Pancreas (tissue), 10 donors: Measurements from ENCODE around the gene KRTAP10-9. TPM values are rescaled to one million over a fixed set of nuclear protein-coding genes. Genes with fewer than 3 reads are reported as not detected.

Experiments used
- ATAC-seq, 4 donors: fragments of 200-7000 bp; cut with Tn5 transposase; one replicate each; pipeline versions ENCODE4 v1.8.0 to v1.9.1; 2020; ENCODE audit warnings: mild to moderate bottlenecking in 4 of 4, moderate library complexity in 4 of 4
- DNase-seq, 6 donors: peaks; one replicate each; pipeline ENCODE4 v3.0.0-alpha.2; 2020
- FAIRE-seq: peaks from 2 replicates; lab custom pipeline; 2012; peaks lifted over from hg19 to GRCh38; lab: Jason Lieb, UNC
- H3K27ac ChIP-seq, 4 donors: fragments of 200-600 bp; sonication (generic); 1 replicate in 3 of 4; 2 replicates in 1 of 4; pipeline versions ENCODE4 v1.5.0 to v1.8.0; 2020
- H3K27me3 ChIP-seq, 4 donors: fragments of 200-600 bp; one replicate each; pipeline ENCODE4 v1.8.0; 2021
- H3K36me3 ChIP-seq, 3 donors: fragments of 200-600 bp; sonication (generic) in 1 of 3; one replicate each; pipeline versions ENCODE4 v1.5.0 to v1.8.0; 2020 to 2021
- H3K4me1 ChIP-seq, 3 donors: fragments of 200-600 bp; one replicate each; pipeline ENCODE4 v1.8.0; 2021
- H3K4me3 ChIP-seq, 4 donors: fragments of 200-600 bp; sonication (generic) in 2 of 4; one replicate each; pipeline versions ENCODE4 v1.5.0 to v1.8.0; 2020 to 2021
- H3K9me3 ChIP-seq, 4 donors: fragments of 200-600 bp; one replicate each; pipeline ENCODE4 v1.8.0; 2021
- WGBS, 2 donors: extraction: QIAGEN DNeasy Blood & Tissue Kit; methylation state at CpG; one replicate each; pipeline ENCODE4 v1.1.7; 2013; 5-methylcytosine and 5-hydroxymethylcytosine counted together
- intact Hi-C, 3 donors: fragments of 100-400 bp; cut with DNase I; formaldehyde crosslinking; loops; one replicate each; pipeline versions ENCODE4 v1.11.1 to v1.14.2; 2022
- polyA plus RNA-seq, 2 donors: library from polyadenylated mRNA; stranded (reverse); fragments of 200-250 nt; gene quantifications; one replicate each; pipeline ENCODE4 v1.2.3, GENCODE V29; 2013
- total RNA-seq, 6 donors: library from RNA; stranded (reverse); fragmentation: NEBNext Ultra II Directional in 4 of 6; extraction: Animal tissue kit (Norgen Biotek cat#: 25700) in 4 of 6; gene quantifications; one replicate each; pipeline versions ENCODE4 v1.2.1 to v1.2.4, GENCODE V29; 2021 to 2023
- TF ChIP-seq, protein P1 (sequence below), 4 donors: fragments of 200-600 bp; sonication (generic) in 3 of 4; IDR thresholded peaks; one replicate each; pipeline versions ENCODE4 v1.5.0 to v1.8.0; 2021; ENCODE audit warnings: antibody characterized with exemption in 4 of 4
- donor health status: healthy with polysubstance abuse.
- donor health status: DM: no; HTN: no; CAD: no; lungs with moderate emphysema.
- donor health status: DM: no; HTN: no; CAD: no.
- donor health status: control.
- donor health status: control.
- donor health status: Bipolar disorder and iron deficiency.
- donor health status: DM: yes; HTN: yes; CAD: no.
- donor health status: DM: no; HTN: no; CAD: no.
- donor health status: DM: no; HTN: no; CAD: no.
- donor health status: DM: yes; HTN: yes; CAD: no.

Gene KRTAP10-9
- total and polyA plus RNA-seq, 8 donors, result not detected

DNA sequence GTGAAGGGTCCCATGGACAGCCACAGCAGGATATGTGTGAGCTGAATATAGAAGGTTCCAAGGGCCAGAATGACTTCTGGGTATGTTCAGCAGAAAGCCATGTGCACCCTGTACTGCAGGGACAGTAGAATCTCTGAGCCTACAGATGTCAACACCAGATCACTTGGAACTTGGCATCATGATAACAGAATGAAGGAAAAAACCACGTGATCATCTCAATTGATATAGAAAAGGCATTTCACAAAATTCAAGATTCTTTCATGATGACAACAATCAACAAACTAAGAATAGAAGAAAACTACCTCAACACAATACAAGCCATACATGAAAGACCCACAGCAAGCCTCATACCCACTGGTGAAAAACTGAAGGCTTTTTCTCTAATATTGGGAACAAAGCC lies 40.7 kb downstream of the KRTAP10-9 start:
- H3K4me1 ChIP-seq, result no peaks in the 10 kb centered on the region
- H3K36me3 ChIP-seq, result no peaks in the 10 kb centered on the region
- TF ChIP-seq, protein P1, sequence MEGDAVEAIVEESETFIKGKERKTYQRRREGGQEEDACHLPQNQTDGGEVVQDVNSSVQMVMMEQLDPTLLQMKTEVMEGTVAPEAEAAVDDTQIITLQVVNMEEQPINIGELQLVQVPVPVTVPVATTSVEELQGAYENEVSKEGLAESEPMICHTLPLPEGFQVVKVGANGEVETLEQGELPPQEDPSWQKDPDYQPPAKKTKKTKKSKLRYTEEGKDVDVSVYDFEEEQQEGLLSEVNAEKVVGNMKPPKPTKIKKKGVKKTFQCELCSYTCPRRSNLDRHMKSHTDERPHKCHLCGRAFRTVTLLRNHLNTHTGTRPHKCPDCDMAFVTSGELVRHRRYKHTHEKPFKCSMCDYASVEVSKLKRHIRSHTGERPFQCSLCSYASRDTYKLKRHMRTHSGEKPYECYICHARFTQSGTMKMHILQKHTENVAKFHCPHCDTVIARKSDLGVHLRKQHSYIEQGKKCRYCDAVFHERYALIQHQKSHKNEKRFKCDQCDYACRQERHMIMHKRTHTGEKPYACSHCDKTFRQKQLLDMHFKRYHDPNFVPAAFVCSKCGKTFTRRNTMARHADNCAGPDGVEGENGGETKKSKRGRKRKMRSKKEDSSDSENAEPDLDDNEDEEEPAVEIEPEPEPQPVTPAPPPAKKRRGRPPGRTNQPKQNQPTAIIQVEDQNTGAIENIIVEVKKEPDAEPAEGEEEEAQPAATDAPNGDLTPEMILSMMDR (IDR thresholded peaks at IDR 0.05), result no peak
- intact Hi-C loops, result no loop called here
- H3K9me3 ChIP-seq, result no peaks in the 10 kb centered on the region
- FAIRE-seq (no peak), ATAC-seq (no peak), DNase-seq (no peak)
- H3K4me3 ChIP-seq, result no peak overlapping the region
- no peak overlapping the region for H3K27ac ChIP-seq
- WGBS, 2 donors, result 47 to 55% methylated on average over 1 of the region's 1 CpG
- peaks cover 0 to 6% (median 0%) of the 10 kb centered on the region in 4 donors for H3K27me3 ChIP-seq

DNA sequence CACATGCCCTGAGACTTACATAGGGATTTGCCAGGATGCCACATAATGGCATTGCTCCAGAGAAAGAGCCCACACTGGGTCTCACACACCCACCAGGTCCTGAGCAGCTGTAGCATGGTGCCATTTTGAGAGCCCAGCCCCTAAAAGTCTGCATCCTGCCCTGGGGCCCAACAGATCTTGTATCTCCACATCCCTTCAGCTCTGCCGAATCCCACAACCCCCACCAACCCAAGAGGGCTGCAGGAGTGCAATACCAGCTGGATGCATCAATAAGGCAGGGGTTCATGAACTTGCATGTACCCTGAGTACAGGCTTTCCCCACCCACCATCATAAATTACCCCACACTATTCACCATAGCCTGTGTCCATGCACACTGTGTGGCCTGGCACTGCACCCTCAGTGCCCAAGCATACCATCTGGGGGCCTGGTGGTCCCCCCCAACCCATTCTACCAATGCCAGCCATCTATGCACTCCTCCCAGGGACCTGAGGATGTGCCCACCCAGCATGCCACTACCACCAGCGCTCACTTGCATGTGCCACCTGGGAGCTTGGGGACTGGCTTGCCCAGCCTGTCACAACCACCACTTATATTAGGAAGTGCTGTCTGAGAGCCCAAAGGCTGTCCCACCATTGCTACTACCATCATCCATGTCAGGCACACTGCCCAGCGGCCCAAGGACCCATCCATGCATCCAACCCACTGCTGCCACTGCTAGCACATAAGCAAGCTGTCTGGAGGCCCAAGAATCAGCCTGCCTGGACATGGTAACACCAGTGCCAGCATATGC lies 43.9 kb downstream of the KRTAP10-9 start:
- intact Hi-C loops, result no loop called here
- H3K9me3 ChIP-seq, result no peaks in the 10 kb centered on the region
- DNase-seq (no peak), ATAC-seq (no peak), FAIRE-seq (no peak)
- 54 to 61% methylated on average over 3 of the region's 3 CpGs for WGBS, 2 donors
- TF ChIP-seq, protein P1 (IDR thresholded peaks at IDR 0.05), result no peak
- H3K27ac ChIP-seq, result no peak overlapping the region
- peaks cover 0 to 6% (median 0%) of the 10 kb centered on the region in 4 donors for H3K27me3 ChIP-seq
- H3K4me1 ChIP-seq, result no peaks in the 10 kb centered on the region
- H3K36me3 ChIP-seq, result no peaks in the 10 kb centered on the region
- H3K4me3 ChIP-seq, result no peak overlapping the region

DNA sequence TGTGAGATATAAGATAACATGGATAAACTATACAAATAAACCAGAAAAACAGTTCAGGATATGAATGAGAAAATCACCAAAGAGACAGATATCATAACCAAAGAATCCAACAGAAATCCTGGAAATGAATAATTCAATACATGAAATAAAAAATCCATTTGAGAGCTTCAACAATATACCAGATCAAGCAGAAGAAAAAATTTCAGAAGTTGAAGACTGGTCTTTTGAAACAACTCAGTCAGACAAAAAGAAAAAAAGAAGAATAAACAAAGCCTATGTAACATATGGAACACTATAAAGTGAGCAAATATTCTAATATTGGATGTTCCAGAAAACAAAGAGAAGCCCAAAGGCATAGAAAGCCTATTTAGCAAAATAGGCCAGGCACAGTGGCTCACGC lies 45.0 kb downstream of the KRTAP10-9 start:
- no peaks in the 10 kb centered on the region for H3K4me1 ChIP-seq
- H3K27ac ChIP-seq, result no peak overlapping the region
- TF ChIP-seq, protein P1 (IDR thresholded peaks at IDR 0.05), result no peak
- H3K27me3 ChIP-seq, result peaks cover 0 to 6% (median 0%) of the 10 kb centered on the region in 4 donors
- H3K9me3 ChIP-seq, result no peaks in the 10 kb centered on the region
- H3K4me3 ChIP-seq, result no peak overlapping the region
- intact Hi-C loops, result no loop called here
- no peaks in the 10 kb centered on the region for H3K36me3 ChIP-seq
- no peak for FAIRE-seq
- no peak for DNase-seq
- no peak for ATAC-seq
- WGBS, 2 donors, result 90 to 93% methylated on average over 1 of the region's 1 CpG

DNA sequence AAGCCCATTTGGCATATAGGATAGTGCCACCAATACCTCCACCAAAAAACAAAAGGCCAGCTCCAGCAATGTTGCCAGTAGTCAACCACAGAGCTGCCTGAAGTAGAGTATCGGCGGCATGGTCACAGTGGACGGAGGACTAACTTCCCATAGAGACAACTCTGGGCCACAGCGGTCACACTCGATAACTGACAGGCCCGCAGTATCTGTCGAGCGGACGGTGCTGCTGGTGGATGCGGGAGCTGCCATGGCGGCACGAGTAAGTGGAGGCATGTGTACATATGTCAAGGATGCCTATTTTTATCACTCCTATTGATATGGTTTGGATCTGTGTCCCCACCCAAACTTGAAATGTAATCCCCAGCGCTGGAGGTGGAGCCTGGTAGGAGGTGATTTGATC lies 51.0 kb downstream of the KRTAP10-9 start:
- FAIRE-seq, result no peak
- TF ChIP-seq, protein P1 (IDR thresholded peaks at IDR 0.05), result no peak
- no peaks in the 10 kb centered on the region for H3K9me3 ChIP-seq
- no peak for ATAC-seq
- intact Hi-C loops, result no loop called here
- H3K36me3 ChIP-seq, result no peaks in the 10 kb centered on the region
- 81 to 86% methylated on average over 13 of the region's 13 CpGs for WGBS, 2 donors
- DNase-seq, result no peak
- H3K4me1 ChIP-seq, result no peaks in the 10 kb centered on the region
- no peak overlapping the region for H3K4me3 ChIP-seq
- no peaks in the 10 kb centered on the region for H3K27me3 ChIP-seq
- H3K27ac ChIP-seq, result no peak overlapping the region

Other genes starting within 250 kb of the KRTAP10-9 start
- 1 to 10 TPM in 1 of 6 donors, under 1 TPM in 5; 0.35 to 1.7 (median 0.45) TPM for gene LRRC3, start 171.6 kb upstream of the KRTAP10-9 start, total RNA-seq
- gene LRRC3, start 171.6 kb upstream of the KRTAP10-9 start, polyA plus RNA-seq, result under 1 TPM; 0.46 to 0.66 TPM
- not detected for gene KRTAP10-1, start 86.9 kb upstream of the KRTAP10-9 start, total RNA-seq
- gene KRTAP10-1, start 86.9 kb upstream of the KRTAP10-9 start, polyA plus RNA-seq, result not detected
- gene KRTAP10-2, start 75.6 kb upstream of the KRTAP10-9 start, total RNA-seq, result not detected
- gene KRTAP10-2, start 75.6 kb upstream of the KRTAP10-9 start, polyA plus RNA-seq, result not detected
- not detected for gene KRTAP10-3, start 68.3 kb upstream of the KRTAP10-9 start, total RNA-seq
- not detected for gene KRTAP10-3, start 68.3 kb upstream of the KRTAP10-9 start, polyA plus RNA-seq
- gene KRTAP10-4, start 53.4 kb upstream of the KRTAP10-9 start, total RNA-seq, result not detected
- gene KRTAP10-4, start 53.4 kb upstream of the KRTAP10-9 start, polyA plus RNA-seq, result not detected
- not detected for gene KRTAP10-5, start 46.5 kb upstream of the KRTAP10-9 start, total RNA-seq
- gene KRTAP10-5, start 46.5 kb upstream of the KRTAP10-9 start, polyA plus RNA-seq, result not detected
- gene KRTAP10-6, start 34.6 kb upstream of the KRTAP10-9 start, total RNA-seq, result not detected
- not detected for gene KRTAP10-6, start 34.6 kb upstream of the KRTAP10-9 start, polyA plus RNA-seq
- not detected for gene KRTAP10-7, start 26.5 kb upstream of the KRTAP10-9 start, total RNA-seq
- not detected for gene KRTAP10-7, start 26.5 kb upstream of the KRTAP10-9 start, polyA plus RNA-seq
- not detected for gene KRTAP10-8, start 15.0 kb upstream of the KRTAP10-9 start, total RNA-seq
- not detected for gene KRTAP10-8, start 15.0 kb upstream of the KRTAP10-9 start, polyA plus RNA-seq
- gene KRTAP10-10, start 10.3 kb downstream of the KRTAP10-9 start, total RNA-seq, result not detected
- gene KRTAP10-10, start 10.3 kb downstream of the KRTAP10-9 start, polyA plus RNA-seq, result not detected
- not detected for gene KRTAP10-11, start 19.3 kb downstream of the KRTAP10-9 start, total RNA-seq
- not detected for gene KRTAP10-11, start 19.3 kb downstream of the KRTAP10-9 start, polyA plus RNA-seq
- gene KRTAP12-4, start 27.6 kb downstream of the KRTAP10-9 start, total RNA-seq, result not detected
- not detected for gene KRTAP12-4, start 27.6 kb downstream of the KRTAP10-9 start, polyA plus RNA-seq
- gene KRTAP12-3, start 30.8 kb downstream of the KRTAP10-9 start, total RNA-seq, result not detected
- gene KRTAP12-3, start 30.8 kb downstream of the KRTAP10-9 start, polyA plus RNA-seq, result not detected
- not detected for gene KRTAP12-2, start 39.8 kb downstream of the KRTAP10-9 start, total RNA-seq
- not detected for gene KRTAP12-2, start 39.8 kb downstream of the KRTAP10-9 start, polyA plus RNA-seq
- gene KRTAP12-1, start 55.1 kb downstream of the KRTAP10-9 start, total RNA-seq, result not detected
- gene KRTAP12-1, start 55.1 kb downstream of the KRTAP10-9 start, polyA plus RNA-seq, result not detected
- not detected for gene KRTAP10-12, start 70.1 kb downstream of the KRTAP10-9 start, total RNA-seq
- not detected for gene KRTAP10-12, start 70.1 kb downstream of the KRTAP10-9 start, polyA plus RNA-seq
- gene TSPEAR, start 84.5 kb downstream of the KRTAP10-9 start, total RNA-seq, result under 1 TPM in 5 of 6 donors, not detected in 1; 0.05 to 0.31 (median 0.17) TPM
- gene TSPEAR, start 84.5 kb downstream of the KRTAP10-9 start, polyA plus RNA-seq, result 1 to 10 TPM in 1 of 2 donors, under 1 TPM in 1; 0.42 to 1.4 TPM
- 10 to 100 TPM; 30.5 to 48.0 (median 39.7) TPM for gene UBE2G2, start 174.7 kb downstream of the KRTAP10-9 start, total RNA-seq
- 10 to 100 TPM; 44.6 to 53.2 TPM for gene UBE2G2, start 174.7 kb downstream of the KRTAP10-9 start, polyA plus RNA-seq
- gene SUMO3, start 191.0 kb downstream of the KRTAP10-9 start, total RNA-seq, result 10 to 100 TPM; 17.3 to 29.1 (median 21.7) TPM
- gene SUMO3, start 191.0 kb downstream of the KRTAP10-9 start, polyA plus RNA-seq, result 10 to 100 TPM; 14.0 to 29.1 TPM
- gene PTTG1IP, start 246.6 kb downstream of the KRTAP10-9 start, total RNA-seq, result 100 to 1,000 TPM in 1 of 6 donors, 10 to 100 TPM in 5; 47.3 to 118 (median 60.6) TPM
- gene PTTG1IP, start 246.6 kb downstream of the KRTAP10-9 start, polyA plus RNA-seq, result 10 to 100 TPM; 44.9 to 71.0 TPM